Kasumi-1 (cell line): ENCODE measurements around the gene ICAM2.
"Not testable (repeated sequence)": the region's sequence is repeated elsewhere in the genome, so short reads cannot be mapped to it uniquely, and the experiment has no call there.

Source experiments
- DNase-seq, 2 experiments: peaks; one replicate each; lab custom pipeline; 2025; lab: John Stamatoyannopoulos, UW

ICAM2 gene

GRCh38 chr17:64009571-64010402 lies 10.6 kb downstream of the ICAM2 start:
- no peak for DNase-seq

DNA sequence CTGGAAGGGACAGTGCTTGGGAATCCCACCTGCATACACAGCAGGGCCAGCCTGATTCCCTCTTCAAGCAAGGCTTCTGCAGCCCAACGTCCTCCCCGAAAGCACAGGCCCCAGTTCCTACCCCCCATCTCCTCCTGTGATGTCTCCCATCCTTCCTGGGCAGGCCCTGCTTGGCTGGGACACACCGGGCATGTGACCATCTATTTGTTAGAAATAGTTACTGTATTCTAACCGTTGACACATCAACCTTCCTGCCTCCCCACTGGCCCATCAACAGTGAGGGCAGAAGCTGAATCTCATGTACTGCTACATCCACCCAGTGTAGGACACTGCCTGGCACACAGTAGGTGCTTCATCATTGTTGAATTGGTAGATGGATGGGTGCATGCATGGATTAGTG lies 11.6 kb downstream of the ICAM2 start:
- no peak for DNase-seq

DNA sequence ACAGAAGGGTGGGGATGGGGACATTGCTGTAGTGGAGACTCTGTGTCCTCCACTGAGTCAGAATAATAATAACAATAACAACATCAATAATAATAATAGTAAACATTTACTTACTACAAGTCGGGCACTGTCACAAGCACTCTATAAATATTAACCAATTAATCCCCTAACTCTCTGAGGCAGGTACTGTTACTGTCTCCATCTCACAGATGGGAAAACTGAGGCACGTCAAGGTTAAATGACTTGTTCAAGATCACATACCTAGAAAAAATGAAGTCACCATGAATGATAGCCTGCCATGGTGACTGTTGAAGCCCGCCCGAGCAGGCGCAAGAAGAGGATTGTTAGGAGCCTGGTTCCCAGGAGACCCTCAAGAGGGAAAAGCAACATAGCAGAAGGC lies 12.1 kb downstream of the ICAM2 start:
- no peak for DNase-seq

- DNase-seq, result no peak
These were observed 12.6 kb downstream of the ICAM2 start for GRCh38 chr17:64007838-64008282.

GRCh38 chr17:64007089-64007837 lies 13.2 kb downstream of the ICAM2 start:
- DNase-seq, result not testable (repeated sequence)

- no peak for DNase-seq
These were observed 13.9 kb downstream of the ICAM2 start for GRCh38 chr17:64006361-64007088.

GRCh38 chr17:64005734-64006167 lies 14.7 kb downstream of the ICAM2 start:
- no peak for DNase-seq

DNA sequence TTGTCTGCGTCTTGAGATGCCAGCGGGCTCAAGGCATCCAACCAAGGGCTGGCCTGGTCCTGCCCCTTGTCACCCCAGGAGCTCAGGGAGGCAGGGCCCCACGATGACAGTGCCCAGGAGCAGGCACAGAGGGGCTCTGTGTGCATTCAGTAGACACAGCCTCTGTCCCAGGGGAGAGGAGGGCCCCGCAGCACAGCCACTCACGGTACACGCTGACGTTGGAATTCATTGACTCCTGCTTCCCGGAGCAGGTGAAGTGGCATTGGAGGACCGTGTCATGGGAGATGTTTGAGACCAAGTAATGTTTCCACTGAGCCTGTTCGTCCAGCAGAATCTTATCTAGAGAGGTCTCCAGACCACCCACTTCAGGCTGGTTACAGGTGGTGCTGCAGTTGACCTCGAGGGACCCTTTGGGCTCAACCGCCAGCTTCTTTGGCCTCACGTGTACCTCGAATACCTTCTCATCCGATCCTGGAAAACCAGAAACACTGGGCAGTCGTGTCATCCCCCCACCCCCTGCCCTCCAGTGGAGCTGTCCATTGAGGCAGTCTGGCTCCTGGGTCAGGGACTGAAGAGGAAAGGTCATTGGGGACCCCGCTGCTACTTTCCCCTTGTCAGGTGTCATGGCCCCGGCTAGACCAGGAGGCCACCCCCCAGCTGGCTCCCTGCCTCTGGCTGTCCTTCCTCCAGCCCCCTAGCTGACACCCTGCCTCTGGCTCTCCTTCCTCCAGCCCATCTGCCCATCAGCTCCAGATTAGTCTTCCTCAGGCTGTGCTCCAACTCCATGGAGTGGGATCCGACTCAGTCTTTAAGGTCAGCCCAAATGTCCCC lies 15.3 kb downstream of the ICAM2 start:
- no peak for DNase-seq

GRCh38 chr17:64004218-64004770 lies 16.1 kb downstream of the ICAM2 start:
- no peak for DNase-seq

DNA sequence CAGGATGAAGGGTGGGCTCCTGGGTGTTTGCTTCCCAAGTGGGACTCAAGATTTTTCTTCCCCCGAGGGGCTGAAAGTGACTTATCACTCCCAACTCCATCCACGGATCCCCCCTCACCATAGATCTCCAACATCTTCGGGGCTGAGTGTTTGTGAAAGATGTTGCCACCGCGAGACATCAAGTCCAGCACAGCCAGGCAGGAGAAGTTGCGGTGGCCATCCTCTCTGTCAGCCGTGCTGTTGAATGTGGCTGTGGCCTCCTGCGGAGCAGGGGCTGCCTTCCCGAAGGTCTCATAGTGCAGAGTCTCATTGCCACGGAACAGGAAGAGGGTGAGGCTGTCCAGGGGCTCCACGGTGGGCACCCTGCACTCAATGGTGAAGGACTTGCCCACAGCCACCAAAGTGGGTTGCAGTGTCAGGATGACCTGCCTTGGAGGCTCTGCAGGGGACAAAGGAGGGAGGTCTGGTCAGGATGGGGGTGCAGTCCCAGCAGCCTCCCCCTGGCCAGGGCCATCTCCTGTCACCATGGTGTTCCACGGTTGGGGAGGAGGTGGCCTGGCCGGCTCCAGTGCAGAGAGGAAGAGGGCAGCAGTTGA lies 16.8 kb downstream of the ICAM2 start:
- no peak for DNase-seq

- DNase-seq, result no peak
These were observed 17.5 kb downstream of the ICAM2 start for GRCh38 chr17:64002658-64003525.

- peak in 1 of 2 experiments; percentile 19 for DNase-seq
These were observed 18.5 kb downstream of the ICAM2 start for GRCh38 chr17:64001763-64002529.

DNA sequence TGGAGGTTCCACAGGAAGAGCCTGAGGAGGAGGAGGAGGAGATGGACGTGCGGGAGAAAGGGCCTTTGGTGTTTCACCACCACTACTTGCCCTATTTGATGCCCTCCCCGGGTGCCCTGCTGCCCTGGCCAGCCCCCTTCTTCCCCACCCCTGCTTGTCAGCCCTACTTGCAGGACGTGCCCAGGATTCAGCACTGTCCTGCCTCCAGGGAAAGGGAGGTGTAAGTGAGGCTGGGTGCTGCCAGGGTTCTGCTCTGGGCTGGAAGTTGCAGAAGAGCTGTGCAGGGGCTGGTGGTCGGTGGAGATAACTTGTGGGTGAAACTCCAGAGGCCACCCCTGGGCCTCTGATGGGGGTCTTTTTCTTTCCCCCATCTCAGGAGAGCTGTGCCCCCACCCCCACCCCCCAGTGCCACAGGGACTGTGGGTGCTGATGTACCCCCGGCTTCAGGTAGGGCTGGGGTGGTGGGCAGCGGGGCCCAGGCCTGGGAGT lies 19.3 kb downstream of the ICAM2 start:
- DNase-seq, result no peak

DNA sequence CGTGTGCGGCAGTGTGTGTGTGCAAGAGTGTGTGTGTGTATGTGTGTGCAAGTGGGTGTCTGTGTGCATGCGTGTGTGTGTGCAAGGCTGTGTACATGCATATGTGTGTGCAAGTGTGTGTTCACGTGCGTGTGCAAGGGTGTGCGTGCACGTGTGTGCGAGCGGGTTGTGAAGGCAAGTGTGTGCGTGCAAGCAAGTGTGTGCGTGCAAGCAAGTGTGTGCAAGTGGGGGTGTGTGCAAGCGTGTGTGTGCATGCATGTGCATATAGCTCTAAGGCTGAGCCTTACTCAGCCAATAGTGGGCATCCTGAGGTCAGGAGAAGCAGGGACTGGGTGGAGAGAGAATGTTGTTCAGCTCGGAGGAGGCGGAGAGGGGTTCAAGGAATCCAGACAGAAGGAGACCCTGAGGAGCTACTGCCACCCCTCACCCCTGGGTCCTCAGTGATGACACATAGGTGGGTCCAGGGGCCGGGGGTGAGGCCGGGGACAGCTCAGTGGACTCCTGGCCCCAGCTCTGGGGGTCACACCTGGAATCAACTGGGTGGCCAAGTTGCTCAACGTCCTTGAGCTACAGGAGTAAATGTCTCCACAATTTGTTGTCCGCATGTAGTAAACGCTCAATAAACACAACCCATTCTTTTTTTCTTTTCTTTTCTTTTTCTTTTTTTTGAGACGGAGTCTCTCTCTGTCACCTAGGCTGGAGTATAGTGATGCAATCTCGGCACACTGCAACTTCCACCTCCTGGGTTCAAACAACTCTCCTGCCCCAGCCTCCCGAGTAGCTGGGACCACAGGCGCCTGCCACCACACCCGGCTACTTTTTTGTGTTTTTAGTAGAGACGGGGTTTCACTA lies 20.5 kb downstream of the ICAM2 start:
- no peak for DNase-seq

DNA sequence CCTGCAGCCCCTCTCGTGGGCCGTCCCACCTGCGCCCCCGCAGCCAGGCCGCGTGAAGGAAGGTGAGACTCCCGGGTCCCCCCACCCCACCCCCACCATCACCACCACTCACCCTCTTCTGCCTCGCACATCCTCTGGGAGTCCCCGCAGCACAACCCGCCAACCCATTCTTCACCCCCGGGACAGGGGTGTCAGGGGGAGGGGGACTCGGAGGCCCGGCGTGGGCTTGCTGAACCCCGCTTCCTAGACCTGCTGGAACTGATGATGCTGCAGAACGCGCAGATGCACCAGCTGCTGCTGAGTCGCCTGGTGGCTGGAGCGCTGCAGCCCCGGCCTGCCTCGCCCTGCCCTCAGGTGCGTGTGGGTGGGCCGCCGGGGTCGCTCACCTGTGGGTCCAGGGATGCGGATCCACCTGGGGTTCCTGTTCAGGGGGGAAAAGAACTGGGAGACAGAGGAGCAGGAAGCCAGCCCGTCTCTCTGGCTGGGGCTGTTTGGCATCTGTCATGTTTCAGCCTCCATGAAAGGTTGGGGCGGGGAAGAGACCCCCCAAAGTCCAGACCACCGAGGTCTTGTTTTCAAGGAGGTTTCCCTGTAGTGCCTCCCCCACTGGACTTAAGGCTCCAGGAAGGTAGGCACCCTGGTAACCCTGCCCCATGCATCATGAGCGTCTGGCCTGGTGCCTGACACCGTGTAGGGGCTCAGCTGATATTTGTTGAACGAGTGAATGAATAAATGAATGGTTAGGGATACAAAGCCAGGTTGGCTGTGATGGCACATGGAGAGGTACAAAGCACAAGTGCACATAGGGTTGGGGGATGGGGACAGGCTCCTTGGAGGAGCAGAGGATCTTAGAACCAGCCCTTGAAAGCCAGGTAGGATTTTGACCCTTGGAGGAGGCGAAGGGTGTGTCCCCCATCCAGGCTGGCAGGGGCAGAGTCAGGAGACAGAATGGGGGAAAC lies 21.4 kb downstream of the ICAM2 start:
- DNase-seq, result no peak

DNA sequence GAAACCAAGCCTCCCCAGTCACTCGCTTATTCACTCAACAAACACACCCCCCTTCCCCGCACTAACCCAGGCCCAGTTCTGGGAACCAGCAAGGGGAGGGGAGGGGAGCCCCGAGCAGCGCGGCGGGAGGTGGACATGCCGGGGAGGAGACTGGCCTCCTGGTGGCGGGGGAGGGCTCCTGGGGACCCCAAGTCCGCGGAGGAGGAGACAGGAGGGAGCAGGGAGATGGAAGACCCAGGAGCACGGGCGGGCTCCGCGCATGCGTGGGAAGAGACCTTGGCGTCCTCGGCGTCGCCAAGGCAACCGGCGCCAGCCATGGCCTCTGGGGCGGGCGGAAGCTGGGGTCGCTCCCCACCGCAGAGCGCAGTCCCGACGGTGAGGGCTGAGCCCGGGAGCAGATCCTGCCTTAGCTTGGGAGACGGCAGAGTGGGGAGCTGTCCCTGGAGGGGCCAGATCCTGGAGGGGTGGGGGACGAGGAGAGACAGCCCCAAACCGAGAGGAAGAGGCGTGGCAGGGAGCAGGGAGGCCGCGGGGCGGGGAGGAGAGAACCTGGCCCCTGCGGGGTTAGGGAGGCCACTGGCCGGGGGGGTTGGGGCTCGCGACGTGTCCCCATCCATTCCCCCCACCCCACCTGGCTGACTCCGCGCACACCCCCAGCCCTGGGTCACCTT lies 22.2 kb downstream of the ICAM2 start, which contains the start of gene PRR29:
TSS of gene PRR29 (plus strand) at position 302 of the 671 bp plus-strand sequence. CDS start at position 316, 14 bp downstream.
- DNase-seq, result peak; percentile 35 to 53
